GM18517 (cell line): ENCODE results near the gene LRRC14B.

Source experiments
- ATAC-seq: cut with Tn5 transposase; IDR thresholded peaks from one replicate; pipeline ENCODE4 v1.9.1; 2021; ENCODE audit warnings: mild to moderate bottlenecking, moderate library complexity; ENCODE audit not compliant: unreplicated experiment

Gene LRRC14B

DNA sequence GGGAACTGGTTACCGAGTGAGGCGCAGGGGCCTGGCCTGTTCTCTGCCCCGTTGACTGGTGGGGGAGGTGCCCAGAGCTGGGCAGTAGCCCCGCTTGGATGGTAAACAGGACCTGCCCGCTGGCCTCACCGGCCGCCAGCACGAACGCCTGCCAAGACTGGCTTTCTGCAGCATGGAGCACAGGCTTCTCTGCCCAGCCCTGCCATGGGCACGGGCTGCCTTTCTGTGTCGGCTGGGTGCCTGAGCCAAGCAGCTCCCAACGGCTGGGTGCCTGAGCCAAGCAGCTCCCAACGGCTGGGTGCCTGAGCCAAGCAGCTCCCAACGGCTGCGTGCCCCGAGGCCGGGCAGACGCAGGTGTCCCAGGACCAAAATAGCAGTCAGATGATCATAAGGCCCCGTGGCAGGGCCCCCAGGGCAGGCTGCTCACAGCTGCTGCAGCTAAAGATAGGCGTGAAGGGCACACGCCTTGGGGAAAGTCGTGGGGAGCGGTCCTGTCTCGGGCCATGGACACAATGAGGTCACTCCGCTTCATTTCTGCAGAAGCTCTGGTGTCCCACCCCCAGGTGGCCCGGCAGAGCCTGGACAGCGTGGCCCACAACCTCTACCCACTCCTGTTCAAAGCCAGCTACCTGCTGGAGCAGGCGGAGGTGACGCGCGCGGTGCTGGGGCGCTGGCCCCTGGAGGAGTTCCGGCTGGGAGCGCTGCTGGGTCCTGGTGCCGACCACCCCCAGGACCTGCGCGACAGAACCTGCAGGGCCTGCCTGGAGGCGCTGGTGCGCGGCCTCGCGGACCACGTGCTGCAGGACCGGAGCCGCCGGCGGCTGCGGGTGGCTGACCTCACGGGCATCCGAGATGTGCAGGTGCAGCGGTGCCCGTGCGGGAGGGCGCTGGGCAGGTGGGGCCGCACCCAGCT lies at the start of gene LRRC14B:
TSS of gene LRRC14B (plus strand) at position 460 of the 913 bp plus-strand sequence. CDS start at position 504, 44 bp downstream.
- peak; percentile 52 for ATAC-seq

DNA sequence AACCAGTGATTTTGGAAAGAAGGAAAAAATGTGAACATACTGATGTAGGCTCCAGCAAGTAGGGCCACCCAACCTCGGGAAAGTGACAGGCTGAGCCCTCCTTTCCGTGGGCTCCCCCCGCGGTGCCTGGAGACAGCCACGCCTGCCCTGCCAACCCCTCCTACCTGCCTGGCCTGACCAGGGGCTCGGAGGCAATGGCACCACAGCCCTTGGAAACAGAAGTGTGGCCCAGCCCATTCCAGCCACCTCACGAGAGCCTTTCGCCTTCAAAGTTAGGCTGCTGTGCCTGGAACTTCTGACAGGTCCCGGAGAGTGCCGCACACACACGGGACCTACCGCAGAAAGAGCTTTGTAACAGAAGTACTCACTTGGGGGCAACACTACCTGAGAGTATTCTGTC lies 49.5 kb upstream of the LRRC14B start:
- ATAC-seq, result no peak

DNA sequence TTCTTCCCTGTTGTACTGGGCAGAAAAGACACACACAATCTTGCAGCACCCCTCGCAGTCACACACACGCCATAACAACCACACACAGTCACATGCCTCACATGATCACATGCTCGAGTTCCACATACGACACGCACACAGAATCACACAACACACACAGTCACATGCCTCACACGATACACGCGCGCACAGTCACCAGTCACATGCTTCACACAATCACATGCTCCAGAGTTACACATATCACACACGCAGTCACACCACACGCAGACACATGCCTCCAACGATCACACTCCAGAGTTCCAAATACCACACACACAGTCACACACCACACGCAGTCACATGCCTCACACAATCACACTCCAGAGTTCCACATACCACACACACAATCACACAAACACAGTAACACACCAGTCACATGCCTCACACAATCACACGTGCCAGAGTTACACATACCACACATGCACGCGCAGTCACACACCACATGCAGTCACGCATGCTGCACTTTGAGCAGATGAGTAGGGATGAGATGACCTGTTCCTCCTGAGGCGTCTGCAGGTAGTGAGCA lies 49.0 kb upstream of the LRRC14B start:
- no peak for ATAC-seq

DNA sequence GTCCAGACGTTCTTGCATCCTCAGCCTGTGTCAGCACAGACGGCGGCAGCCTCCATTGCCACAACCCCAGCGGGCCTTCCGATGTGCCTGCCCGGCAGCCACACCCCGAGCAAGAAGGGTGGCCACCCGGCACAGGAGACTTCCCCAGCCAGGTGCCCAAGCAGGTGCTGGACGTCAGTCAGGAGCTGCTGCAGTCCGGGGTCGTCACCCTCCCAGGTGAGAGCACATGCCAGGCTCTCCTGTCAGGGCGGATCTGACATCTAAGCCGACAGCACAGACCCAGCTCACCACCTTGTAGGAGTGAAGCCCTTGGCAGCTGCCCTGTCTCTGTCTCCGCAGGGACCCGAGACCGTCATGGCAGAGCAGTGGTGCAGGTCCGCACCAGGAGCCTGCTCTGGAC lies 48.3 kb upstream of the LRRC14B start:
- no peak for ATAC-seq

DNA sequence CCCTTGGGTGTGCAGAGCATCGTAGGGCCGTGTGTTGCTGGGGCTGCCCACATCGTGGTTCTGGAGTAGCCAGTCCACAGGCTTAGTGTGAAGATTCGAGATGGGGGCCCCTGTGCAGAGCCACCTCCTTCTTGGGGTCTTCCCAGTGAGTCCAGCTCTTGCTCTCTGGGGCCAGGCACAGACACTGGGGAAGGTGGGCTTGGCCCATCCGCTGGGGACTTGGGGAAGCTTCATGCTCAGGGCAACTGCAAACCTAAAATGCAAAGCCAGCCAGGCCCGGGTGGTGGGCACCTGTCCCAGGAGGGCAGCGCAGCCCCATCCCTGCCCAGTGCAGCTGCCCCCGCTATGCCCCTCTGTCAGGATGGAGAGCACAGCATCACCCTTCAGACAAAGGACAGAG lies 46.4 kb upstream of the LRRC14B start:
- no peak for ATAC-seq

DNA sequence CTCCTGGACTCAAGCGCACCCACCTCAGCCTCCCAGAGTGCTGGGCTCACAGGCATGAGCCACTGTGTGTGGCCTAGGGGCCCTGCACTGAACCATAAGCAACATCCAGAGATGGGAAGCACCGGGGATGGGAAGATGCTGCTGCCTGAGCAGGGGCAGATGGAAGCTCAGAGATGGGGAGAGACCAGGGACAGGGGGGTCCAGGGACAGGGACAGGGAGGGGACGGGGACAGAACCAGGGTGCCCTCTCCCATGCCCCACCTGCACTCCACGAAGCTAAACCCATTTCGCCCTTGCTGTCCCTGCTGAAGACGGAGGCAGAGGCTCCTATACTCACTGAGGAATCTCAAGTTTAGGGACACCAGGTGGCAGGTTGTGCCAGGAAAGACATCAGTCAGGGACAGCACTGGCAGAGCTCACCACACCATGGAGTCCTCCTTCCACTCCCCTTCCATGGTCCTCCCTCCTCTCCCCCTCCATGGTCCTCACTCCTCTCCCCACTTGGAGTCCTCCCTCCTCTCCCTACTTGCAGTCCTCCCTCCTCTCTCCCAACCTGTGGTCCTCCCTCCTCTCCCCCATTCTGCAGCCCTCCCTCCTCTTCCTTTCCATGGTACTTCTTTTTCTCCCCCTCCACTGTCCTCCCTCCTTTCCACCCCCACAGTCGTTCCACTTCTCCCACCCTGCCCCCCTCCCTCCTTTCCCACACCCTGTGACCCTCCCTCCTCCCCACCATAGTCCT lies 45.5 kb upstream of the LRRC14B start:
- no peak for ATAC-seq

DNA sequence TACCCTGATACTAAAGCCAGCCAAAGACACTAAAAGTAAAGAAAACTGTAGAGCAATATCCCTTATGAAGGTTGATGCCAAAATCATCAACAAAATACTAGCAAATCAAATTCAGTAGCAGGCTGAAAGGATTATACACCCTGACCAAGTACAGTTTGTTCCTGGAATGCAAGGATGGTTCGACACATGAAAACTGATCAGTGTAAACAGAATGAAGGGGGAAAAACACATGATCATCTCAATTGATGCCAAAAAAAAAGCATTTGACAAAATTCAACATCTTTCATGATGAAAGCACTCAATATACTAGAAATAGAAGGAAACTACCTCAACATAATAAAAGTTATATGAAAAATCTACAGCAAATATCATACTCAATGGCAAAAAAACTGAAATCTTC lies 43.5 kb upstream of the LRRC14B start:
- ATAC-seq, result no peak

DNA sequence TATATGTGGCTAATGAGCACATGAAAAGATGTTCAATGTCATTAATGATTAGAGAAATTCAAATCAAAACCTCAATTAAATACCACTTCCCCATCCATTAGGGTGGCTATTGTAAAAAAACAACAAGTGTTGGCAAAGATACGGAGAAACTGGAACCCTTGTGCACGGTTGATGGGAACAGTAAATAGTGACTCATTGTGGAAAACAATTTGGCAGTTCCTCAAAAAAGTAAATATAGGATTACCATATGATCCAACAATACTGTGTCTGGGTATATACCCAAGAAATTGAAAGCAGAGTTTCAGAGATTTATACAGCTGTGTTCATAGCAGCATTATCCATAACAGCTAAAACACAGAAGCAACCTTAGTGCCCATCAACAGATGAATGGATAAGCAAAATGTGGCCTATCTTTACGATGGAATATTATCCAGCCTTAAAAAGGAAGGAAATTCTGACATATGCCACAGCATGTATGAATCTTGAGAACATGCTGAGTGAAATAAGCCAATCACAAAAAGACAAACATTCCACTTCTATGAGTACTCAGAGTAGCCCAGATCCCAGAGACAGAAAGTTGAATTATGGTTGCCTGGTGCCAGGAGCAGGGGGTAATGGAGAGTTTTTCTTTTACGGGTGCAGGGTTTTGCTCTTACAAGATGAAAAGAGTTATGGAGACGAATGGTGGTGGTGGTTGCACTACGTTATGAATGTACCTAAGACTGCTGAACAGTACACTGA lies 41.4 kb upstream of the LRRC14B start:
- ATAC-seq, result no peak

DNA sequence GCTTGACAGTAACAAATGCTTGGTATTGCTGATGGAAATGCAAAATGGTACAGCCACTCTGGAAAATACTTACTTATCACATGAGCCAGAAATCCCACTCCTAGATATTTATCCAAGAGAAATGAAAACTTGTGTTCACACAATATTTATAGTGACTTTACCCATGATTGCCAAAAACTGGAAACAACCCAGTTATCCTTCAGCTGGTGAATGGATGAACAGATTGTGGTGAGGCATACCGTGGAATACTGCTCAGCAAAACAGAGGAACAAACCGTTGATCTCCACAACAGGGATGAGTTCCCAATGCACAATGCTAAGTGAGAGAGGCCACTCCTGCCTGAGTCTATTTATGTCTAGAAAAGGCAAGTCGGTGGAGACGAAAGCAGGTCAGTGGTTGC lies 40.5 kb upstream of the LRRC14B start:
- ATAC-seq, result no peak

DNA sequence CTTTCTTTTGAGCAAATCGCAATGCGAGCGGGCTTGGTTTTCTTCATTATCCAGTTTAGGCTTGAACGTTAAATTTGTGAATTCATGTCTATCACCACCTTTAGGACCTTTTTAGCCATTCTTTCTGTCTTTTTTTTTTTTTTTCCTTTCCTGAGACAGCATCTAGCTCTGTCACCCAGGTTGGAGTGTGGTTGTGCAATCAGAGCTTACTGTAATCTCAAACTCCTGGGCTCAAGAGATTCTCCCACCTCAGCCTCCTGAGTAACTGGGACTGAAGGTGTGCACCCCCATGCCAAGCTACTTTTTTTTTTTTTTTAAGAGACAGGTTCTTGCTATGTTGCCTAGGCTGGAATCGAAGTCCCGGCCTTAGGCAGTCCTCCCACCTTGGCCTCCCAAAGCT lies 39.2 kb upstream of the LRRC14B start:
- no peak for ATAC-seq

DNA sequence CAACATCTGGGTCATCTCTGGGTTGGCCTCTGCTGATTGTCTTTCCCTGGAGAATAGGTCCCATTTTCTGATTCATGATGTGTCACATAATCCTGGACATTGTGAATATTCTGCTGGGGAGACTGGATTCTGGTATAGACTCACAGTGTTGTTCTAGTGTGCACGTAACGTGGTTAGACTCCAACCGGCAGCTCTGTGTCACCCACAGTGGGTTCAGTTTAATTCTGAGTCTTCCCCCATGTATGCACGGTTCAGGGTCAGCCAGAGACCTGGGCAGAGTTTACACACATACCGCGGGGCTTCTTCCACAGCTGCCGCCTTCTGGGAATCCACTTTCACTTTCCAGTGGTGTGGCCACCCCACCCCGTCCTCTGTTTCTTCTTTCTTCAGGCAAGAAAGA lies 38.0 kb upstream of the LRRC14B start:
- ATAC-seq, result no peak

DNA sequence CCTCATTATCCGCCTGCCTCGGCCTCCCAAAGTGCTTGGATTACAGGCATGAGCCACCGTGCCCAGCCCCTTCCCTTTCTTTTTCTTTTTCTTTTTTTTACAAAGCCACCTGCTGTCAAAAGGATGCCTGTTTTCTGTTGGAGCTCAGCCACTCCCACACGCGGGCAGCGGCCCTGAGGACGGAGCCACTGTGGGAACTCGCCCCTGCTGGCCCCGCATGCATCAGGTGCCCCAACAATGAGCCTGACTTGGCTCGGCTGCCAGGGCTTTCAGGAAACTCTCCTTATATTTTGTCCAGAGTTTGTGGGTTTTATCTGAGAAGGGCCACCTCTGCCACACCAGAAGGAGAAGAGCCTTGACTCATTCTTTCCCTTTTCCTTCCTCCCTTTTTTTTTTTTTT lies 37.1 kb upstream of the LRRC14B start:
- ATAC-seq, result no peak

DNA sequence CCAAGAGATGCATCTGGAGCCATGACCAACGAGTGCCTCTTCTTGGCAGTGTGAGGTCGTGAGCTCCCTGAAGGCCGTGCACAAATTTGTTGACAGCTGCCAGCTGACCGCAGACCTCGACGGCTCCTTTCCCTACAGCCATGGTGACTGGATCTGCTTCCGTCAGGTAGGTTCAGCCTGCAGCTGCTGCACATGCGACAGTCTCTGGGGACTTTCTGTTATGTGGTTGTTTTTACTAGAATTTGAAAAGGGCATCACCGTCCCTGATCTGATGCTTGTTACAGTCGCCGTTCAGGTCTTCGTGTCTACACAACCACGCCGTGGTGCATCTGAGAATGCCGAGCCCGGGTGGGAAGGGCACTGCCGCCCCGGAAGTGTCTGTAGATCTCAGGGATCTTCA lies 36.5 kb upstream of the LRRC14B start:
- ATAC-seq, result no peak

DNA sequence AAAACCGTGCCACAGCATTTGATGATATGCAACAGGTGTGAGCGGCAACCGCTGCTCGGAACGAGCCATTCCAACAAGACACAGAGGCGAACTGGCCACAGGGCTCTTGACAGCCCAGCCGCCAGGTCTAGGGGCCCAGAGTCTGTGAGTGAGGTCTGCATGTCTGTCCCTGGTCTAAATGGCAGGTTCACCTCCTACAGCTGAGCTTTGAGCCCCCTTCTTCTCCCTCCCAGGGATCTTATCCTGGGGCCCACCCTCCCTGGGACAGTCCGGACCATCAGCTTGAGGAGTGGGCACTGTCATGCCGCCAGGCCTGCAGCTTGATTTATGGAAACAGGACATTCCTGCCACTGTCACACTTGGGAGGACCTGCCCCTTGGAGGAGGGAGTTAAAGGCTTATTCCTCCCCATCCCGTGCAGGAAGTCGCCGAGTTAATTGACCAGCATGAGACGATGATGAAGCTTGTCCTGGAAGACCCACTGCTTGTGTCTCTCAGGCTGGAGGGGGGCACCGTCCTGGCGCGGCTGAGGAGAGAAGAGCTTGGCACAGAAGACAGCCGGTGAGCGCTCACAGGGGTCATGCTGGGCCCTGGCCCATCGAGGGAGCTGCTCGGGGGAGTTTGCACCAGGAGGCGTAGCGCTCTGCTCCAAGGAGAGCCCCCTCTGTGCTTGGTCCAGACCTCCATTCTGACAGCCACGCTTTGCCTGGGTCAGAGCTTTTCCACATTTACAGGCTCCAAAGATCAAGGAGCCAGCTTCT lies 35.5 kb upstream of the LRRC14B start:
- ATAC-seq, result no peak

DNA sequence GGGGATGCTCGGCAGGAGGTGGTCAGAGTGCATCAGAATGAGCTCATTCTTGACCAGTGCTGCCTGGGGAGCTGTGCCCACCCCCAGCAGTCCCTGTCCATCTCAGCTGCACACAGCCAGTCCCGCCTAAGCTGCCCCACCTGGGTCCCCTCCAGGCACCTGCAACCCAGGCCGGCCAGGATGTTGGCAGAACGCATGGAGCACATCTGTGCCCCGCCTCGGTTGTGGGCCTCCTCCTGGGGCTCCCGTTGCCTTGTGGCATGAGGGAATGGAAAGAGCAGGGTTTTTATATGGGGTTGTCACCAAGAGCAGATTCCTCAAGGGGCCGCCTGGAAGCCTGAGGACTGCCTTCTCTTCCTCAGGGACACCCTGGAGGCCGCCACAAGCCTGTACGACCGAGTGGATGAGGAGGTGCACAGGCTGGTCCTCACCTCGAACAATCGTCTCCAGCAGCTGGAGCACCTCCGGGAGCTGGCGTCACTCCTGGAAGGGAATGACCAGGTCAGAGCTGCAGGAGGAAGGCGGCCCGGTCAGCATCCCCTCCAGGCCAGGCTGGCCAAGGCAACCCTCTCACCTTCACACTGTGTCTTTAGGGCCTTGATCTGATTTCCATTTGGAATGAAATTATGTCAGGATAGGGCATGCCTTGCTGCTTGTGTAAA lies 34.8 kb upstream of the LRRC14B start:
- no peak for ATAC-seq

DNA sequence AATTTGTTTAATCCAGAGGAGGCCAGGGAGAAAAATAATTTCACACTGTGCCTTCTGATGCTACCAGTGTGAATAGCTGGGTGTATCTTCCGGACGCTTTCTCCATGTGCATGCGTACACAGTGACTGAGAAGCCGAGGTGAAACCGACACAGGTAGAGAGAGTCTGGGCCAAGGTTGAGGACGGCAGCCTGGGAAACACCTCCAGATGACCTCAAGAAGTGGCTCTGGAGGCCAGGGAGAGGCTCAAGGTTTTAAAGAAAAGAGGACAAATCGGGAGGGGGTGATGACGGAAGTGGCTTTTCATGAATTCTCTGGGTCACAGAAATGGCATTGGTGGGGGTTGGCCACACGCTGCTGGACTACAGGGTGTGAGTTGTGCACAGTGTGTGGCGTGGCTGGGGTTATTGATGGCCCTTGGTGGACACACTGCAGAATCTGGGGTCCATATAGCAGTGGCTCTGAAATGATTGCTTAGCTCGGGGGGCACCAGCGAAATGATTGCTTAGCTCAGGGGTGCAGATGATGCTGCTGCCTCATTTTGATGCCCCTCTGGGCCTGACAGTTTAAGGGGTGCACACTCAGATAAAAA lies 34.1 kb upstream of the LRRC14B start:
- ATAC-seq, result no peak

DNA sequence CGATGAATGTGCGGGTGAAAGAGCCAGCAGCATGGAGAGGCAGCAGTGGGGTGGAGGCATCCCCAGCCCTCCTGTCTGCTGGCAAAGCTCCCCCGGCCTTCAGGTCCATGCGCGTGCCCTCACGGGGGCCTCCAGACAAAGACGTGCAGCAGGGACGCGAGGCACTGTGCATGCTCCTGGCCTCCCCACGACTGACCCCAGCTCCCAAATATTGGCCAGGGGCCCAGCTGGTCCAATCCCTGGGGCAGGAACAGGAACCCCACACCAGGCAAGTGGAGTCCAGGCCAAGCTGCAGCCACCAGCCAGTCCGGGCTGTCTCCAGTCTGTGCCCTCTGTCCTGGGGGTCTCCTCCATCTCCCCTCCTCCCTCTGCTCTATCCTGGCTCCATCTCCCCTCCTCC lies 33.5 kb upstream of the LRRC14B start:
- no peak for ATAC-seq

DNA sequence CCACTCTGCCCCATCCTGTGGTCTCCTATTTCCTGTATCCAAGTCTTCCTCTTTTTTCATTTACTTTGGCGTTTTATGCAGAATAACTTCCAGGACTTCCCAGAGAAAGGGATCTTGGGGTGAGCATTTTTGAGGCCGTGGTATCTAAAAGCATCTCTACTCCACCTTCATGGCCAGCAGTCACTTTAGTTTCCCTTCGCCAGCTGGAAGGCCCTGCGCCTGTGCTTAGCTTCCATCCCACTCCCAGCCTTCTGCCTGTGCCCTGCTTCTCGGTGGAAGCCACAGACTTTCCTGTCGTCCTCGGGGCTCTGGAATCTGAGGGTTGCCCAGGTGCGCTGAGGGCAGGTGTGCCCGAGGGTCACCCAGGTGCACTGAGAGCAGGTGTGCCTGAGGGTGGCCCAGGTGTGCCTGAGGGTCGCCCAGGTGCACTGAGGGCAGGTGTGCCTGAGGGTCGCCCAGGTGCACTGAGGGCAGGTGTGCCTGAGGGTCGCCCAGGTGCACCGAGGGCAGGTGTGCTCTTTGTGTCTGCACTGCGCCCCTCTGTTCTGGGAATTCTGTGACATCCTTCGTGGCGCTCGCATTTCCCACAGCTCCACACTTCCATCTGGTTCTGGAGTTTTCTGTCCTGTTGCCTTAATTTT lies 32.4 kb upstream of the LRRC14B start:
- no peak for ATAC-seq
